Activated T-helper 1 cell treated with anti-CD3 and anti-CD28 coated beads, Interleukin-2, amount 50 U/mL, for 16 hours (primary cell): ENCODE data around the gene GMDS.

Source experiments
- DNase-seq, 2 donors: peaks; one replicate each; pipeline ENCODE4 v3.0.0-alpha.2; 2020; ENCODE audit warnings: low read depth in 1 of 2, low spot score in 1 of 2

The GMDS gene

GRCh38 chr6:2245103-2245876 lies at the start of gene GMDS:
Gene GMDS, minus strand, starts transcription at chr6:2245605.
- peak; percentile 51 to 77 for DNase-seq

GRCh38 chr6:2285510-2285909 lies 40.1 kb upstream of the GMDS start:
- no peak for DNase-seq

- no peak for DNase-seq
Measured at GRCh38 chr6:2275892-2276242, 30.5 kb upstream of the GMDS start.

- DNase-seq, result no peak
Measured at GRCh38 chr6:2274981-2275891, 29.8 kb upstream of the GMDS start.

GRCh38 chr6:2272696-2273095 lies 27.3 kb upstream of the GMDS start:
- no peak for DNase-seq

GRCh38 chr6:2270054-2270453 lies 24.6 kb upstream of the GMDS start:
- DNase-seq, result no peak

GRCh38 chr6:2266841-2267240 lies 21.4 kb upstream of the GMDS start:
- no peak for DNase-seq

GRCh38 chr6:2266031-2266795 lies 20.8 kb upstream of the GMDS start:
- no peak for DNase-seq

- no peak for DNase-seq
Measured at GRCh38 chr6:2264932-2265331, 19.5 kb upstream of the GMDS start.

GRCh38 chr6:2263896-2264295 lies 18.5 kb upstream of the GMDS start:
- no peak for DNase-seq

GRCh38 chr6:2259574-2259973 lies 14.2 kb upstream of the GMDS start:
- DNase-seq, result no peak

GRCh38 chr6:2259002-2259494 lies 13.6 kb upstream of the GMDS start:
- no peak for DNase-seq

GRCh38 chr6:2258112-2258511 lies 12.7 kb upstream of the GMDS start:
- DNase-seq, result no peak

- DNase-seq, result no peak
Measured at GRCh38 chr6:2257363-2257762, 12.0 kb upstream of the GMDS start.

GRCh38 chr6:2254747-2255146 lies 9.3 kb upstream of the GMDS start:
- DNase-seq, result no peak

GRCh38 chr6:2249126-2249525 lies 3.7 kb upstream of the GMDS start:
- no peak for DNase-seq

GRCh38 chr6:2247664-2248063 lies 2.3 kb upstream of the GMDS start:
- no peak for DNase-seq

GRCh38 chr6:2245877-2246863 lies 765 bp upstream of the GMDS start:
- DNase-seq, result peak; percentile 9 to 17

GRCh38 chr6:2244261-2245102 lies 923 bp downstream of the GMDS start:
- DNase-seq, result no peak
